ENCODE results near the gene ARID5B. TPM values are rescaled to one million over a fixed set of nuclear protein-coding genes. Genes with fewer than 3 reads are reported as not detected.
A peak's percentile ranks its signal among the peaks of the same experiment; 100 is the strongest.

The ARID5B gene
- total RNA-seq, 3 donors from 2014 or later = 21.9 to 34.1 (median 22.4) TPM

DNA sequence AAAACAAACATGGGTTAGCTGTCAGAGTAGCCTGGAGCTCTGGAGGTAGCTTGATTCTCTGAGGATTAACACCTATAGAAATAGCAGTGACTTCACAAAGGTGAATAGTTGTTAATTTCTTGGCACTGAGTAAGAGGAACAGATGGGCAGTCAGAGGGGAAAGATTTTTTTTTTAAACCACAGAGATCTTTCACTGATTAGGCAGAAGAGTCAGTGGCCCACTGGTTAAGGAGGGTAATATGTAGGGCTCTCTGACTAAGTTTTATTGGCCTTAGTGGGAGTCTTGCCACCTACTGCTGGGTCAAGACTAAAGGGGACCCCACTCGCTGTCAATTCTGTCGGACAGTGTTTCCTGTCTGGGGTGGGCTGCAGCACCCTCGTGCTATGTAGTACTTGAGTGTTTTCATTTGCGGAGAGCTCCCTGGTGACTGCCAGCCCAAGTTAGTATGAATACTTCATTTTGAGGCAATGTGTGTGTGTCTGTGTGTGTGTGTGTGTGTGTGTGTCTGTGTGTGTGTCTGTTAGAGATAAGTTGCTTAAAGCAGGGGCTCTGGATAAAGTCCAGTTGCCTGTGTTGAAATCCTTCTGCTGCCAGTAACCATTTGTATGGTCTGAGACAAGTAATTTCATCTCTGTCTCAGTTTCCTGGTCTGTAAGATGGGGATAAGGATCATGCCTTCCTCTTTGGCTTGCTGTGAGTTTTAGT lies 145.2 kb downstream of the ARID5B start:
- DNase-seq (no peak), ATAC-seq (peak; percentile 15)
- Histone ChIP-seq H3K9me3 (no peaks in the 10 kb centered on the region), H3K4me1 (ENCODE audit: low read depth) (peaks cover 46% of the 10 kb centered on the region), H3K4me3 (no peak overlapping the region), H3K36me3 (ENCODE audit: low read depth) (no peaks in the 10 kb centered on the region)
- TF ChIP-seq, protein P1, sequence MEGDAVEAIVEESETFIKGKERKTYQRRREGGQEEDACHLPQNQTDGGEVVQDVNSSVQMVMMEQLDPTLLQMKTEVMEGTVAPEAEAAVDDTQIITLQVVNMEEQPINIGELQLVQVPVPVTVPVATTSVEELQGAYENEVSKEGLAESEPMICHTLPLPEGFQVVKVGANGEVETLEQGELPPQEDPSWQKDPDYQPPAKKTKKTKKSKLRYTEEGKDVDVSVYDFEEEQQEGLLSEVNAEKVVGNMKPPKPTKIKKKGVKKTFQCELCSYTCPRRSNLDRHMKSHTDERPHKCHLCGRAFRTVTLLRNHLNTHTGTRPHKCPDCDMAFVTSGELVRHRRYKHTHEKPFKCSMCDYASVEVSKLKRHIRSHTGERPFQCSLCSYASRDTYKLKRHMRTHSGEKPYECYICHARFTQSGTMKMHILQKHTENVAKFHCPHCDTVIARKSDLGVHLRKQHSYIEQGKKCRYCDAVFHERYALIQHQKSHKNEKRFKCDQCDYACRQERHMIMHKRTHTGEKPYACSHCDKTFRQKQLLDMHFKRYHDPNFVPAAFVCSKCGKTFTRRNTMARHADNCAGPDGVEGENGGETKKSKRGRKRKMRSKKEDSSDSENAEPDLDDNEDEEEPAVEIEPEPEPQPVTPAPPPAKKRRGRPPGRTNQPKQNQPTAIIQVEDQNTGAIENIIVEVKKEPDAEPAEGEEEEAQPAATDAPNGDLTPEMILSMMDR (IDR thresholded peaks at IDR 0.05) = no peak
- intact Hi-C loops (cut with DNase I, micrococcal nuclease) = no loop called here

DNA sequence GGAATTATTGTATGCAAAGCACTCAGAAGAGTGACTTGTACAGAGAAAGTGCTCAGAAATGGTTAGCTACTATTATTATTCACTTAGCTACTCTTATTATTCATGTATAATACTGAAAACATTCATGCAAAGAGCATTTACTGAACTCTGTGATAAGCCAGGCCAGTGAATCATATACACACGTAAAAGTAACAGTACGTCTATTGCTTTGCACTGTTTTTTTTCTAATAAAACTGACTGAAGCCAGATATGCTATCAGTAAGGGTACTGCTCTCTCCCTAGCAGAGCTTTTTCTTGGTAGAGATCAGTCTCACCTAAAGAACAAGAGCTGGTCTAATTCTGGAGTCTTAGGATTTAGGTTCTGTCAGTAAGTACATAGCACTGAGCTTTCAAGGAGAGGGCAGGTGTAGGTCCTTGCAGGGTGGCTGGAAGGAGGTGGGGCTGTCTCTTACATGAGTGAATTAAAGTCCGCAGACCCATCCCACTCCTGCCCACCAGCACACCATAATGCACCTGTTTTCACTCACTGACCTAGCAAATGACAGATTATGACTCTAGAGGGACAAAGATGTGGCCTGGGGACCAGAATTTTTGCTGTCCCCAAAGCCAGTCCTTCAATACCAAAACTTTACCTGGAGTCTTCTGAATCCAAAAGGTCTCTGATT lies 145.9 kb downstream of the ARID5B start:
- Histone ChIP-seq H3K4me3 (no peak overlapping the region), H3K4me1 (ENCODE audit: low read depth) (peaks cover 46% of the 10 kb centered on the region), H3K9me3 (no peaks in the 10 kb centered on the region), H3K36me3 (ENCODE audit: low read depth) (no peaks in the 10 kb centered on the region)
- ATAC-seq (peak; percentile 2), DNase-seq (no peak)
- intact Hi-C loops (cut with DNase I, micrococcal nuclease) = no loop called here
- TF ChIP-seq, protein P1 (IDR thresholded peaks at IDR 0.05) = no peak

DNA sequence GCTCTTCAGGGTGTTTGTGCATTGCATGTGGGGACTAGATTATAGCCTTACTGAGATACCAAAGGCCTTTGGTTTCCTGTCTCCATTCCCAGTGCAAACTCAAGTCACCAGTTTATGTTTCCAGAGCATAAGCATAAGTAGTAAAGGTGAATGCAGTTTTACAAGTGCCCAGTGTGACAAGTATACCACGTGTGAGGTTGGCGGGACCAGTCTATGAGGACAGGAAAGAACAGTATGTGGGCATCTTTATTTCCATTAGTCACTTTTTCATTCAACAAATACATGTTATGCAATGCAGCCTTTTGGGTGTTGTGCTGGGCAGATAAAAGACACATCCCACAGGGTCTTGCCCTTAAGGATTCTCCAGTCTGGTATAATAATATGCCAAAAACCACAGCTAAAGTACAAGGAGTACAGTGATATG lies 146.5 kb downstream of the ARID5B start:
- Histone ChIP-seq H3K36me3 (ENCODE audit: low read depth) (no peaks in the 10 kb centered on the region), H3K4me1 (ENCODE audit: low read depth) (peaks cover 46% of the 10 kb centered on the region), H3K9me3 (no peaks in the 10 kb centered on the region), H3K4me3 (no peak overlapping the region)
- TF ChIP-seq, protein P1 (IDR thresholded peaks at IDR 0.05) = no peak
- DNase-seq = peak in 1 of 3 donors; percentile 55
- intact Hi-C loops (cut with DNase I, micrococcal nuclease) = no loop called here
- ATAC-seq = peak; percentile 59

DNA sequence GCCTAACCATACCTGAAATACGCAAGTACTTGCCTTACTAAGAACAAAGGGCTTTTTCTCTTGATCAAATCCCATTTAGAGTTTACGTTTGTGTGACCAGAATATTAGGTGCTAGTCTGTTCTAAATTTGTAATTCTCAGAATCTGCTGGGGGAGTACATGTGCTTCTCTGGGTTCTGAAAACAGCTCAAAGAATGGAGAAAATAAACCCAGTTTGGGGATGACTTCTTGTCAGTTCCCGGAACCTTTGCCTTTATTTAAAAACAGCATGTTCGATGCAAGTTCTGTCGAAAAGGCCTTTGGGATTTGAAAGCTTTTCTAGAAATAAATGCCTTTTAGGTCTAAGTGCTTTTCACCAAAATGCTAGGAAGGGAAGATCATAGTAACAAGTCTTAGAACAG lies 147.0 kb downstream of the ARID5B start:
- TF ChIP-seq, protein P1 (IDR thresholded peaks at IDR 0.05) = no peak
- Histone ChIP-seq H3K36me3 (ENCODE audit: low read depth) (no peaks in the 10 kb centered on the region), H3K4me3 (no peak overlapping the region), H3K9me3 (no peaks in the 10 kb centered on the region), H3K4me1 (ENCODE audit: low read depth) (peaks cover 46% of the 10 kb centered on the region)
- DNase-seq (no peak), ATAC-seq (no peak)
- intact Hi-C loops (cut with DNase I, micrococcal nuclease) = no loop called here

DNA sequence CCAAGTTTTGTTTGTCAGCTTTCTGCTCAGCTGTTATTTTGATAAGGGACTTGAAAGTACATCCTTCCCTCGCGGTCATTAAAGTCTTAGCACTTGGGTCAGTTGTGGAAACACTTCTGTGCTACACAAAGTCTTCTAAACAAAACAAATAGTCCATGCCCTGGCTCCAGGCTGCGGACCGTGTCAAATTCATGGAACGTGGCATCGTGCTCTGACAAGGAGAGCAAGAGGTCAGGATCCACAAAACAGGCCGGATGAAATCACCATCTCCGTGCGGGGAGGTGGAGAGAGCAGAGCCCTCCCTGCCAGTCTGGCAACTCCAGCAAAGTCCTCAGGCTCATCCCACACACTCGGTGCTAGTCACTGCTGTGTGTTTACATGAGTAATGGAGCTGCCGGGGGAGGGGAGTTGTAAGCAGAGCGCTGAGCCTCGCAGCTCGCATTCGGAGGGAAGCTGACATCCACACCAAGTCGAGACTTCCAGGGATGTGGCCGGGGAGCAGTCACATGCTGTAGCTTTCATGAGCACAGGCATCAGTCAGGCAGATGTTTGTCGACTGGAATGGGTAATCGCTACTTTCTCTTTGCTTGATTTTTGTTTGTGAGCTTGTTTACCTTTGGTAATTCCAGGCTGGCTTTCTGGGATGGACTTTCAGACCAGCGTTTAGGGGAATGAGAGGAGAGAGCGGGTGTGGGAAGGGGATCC lies 147.6 kb downstream of the ARID5B start:
- Histone ChIP-seq H3K9me3 (no peaks in the 10 kb centered on the region), H3K4me3 (peak overlapping the region; percentile 12), H3K4me1 (ENCODE audit: low read depth) (peaks cover 46% of the 10 kb centered on the region), H3K36me3 (ENCODE audit: low read depth) (no peaks in the 10 kb centered on the region)
- TF ChIP-seq, protein P1 (IDR thresholded peaks at IDR 0.05) = no peak
- DNase-seq (peak; percentile 72 to 84 (median 80)), ATAC-seq (peak; percentile 75)
- intact Hi-C loops (cut with DNase I, micrococcal nuclease) = no loop called here

All from mucosa of descending colon (tissue), 3 donors.